ENCODE measurements around the gene ARL5C. TPM values are rescaled to one million over a fixed set of nuclear protein-coding genes. Genes with fewer than 3 reads are reported as not detected.

The ARL5C gene, protein sequence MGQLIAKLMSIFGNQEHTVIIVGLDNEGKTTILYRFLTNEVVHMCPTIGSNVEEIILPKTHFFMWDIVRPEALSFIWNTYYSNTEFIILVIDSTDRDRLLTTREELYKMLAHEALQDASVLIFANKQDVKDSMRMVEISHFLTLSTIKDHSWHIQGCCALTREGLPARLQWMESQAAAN
- total RNA-seq (not detected), polyA plus RNA-seq (not detected)
- long read RNA-seq, donor 1, result 0 reads
- long read RNA-seq, donor 2, result 0 reads
- long read RNA-seq, donor 3, result 0 reads

DNA sequence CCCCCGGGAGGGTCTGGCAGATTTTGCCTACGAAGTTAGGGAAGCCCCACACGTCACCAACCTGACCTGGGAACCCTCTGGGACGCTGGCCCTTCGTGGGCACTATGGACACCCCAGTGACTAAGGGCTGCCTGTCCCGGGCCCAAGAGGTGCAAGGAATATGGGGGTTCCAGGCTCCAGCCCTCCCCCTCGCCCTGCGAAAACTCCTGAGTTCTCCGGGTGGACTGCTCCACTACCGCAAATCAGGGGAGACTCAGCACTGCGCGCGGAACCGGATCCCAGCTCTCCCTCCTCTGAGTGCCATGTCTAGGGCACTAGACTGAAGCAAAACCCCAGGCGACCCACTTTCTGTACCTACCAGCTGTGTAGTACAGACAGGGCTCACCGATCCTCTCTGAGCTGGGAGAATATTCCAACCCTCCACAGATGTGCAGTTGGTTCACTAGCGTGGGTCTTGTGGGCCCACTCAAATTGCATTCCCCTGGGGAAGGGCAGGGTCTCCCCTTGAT lies at the start of gene ARL5C:
Gene ARL5C, minus strand, starts transcription at position 321 of the 509 bp plus-strand sequence. CDS start 401 bp downstream, outside the sequence.
- WGBS, 2 donors, result 55 to 68% methylated on average over 17 of the region's 17 CpGs
- peak within 1 kb of the TSS in 7 of 10 donors; percentile 11 to 63 (median 36) for H3K27ac ChIP-seq
- intact Hi-C loops (cut with DNase I), result loop anchor here in 4 of 10 donors (10.0 kb wide), 2 partner anchors 69 to 79 kb away; no protein-coding TSS in a partner anchor
- ATAC-seq, result no peak
- TF ChIP-seq, protein P1, sequence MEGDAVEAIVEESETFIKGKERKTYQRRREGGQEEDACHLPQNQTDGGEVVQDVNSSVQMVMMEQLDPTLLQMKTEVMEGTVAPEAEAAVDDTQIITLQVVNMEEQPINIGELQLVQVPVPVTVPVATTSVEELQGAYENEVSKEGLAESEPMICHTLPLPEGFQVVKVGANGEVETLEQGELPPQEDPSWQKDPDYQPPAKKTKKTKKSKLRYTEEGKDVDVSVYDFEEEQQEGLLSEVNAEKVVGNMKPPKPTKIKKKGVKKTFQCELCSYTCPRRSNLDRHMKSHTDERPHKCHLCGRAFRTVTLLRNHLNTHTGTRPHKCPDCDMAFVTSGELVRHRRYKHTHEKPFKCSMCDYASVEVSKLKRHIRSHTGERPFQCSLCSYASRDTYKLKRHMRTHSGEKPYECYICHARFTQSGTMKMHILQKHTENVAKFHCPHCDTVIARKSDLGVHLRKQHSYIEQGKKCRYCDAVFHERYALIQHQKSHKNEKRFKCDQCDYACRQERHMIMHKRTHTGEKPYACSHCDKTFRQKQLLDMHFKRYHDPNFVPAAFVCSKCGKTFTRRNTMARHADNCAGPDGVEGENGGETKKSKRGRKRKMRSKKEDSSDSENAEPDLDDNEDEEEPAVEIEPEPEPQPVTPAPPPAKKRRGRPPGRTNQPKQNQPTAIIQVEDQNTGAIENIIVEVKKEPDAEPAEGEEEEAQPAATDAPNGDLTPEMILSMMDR (IDR thresholded peaks at IDR 0.05), result no peak
- H3K36me3 ChIP-seq, result no peaks in the 10 kb centered on the region
- H3K9me3 ChIP-seq, result peaks cover 0 to 4% (median 0%) of the 10 kb centered on the region in 11 donors
- peak within 1 kb of the TSS; percentile 32 to 63 (median 58) for H3K4me3 ChIP-seq
- peaks cover 0 to 46% (median 38%) of the 10 kb centered on the region in 9 donors for H3K4me1 ChIP-seq
- peaks cover 0 to 8% (median 0%) of the 10 kb centered on the region in 7 donors for H3K27me3 ChIP-seq
- DNase-seq, result no peak

DNA sequence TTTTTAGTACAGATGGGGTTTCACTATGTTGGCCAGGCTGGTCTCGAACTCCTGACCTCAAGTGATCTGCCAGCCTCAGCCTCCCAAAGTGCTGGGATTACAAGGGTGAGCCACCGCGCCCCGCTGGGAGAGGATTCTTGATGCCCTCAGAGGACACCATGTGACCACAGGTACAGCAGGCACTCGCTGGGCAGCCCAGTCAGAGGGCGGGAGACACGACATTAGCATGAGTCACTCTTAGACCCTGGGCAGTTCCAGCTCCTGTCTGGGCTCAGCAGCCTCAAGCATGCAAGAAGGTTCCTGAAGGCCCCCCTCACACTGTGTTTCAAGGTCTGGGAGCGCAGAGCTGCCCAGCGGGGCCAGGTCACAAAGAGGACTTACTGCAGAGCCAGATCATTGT lies 47.9 kb upstream of the ARL5C start:
- H3K4me3 ChIP-seq, result no peak overlapping the region
- no peak for DNase-seq
- intact Hi-C loops (cut with DNase I), result no loop called here
- H3K36me3 ChIP-seq, result no peaks in the 10 kb centered on the region
- H3K27me3 ChIP-seq, result peaks cover 0 to 27% (median 7%) of the 10 kb centered on the region in 7 donors
- H3K9me3 ChIP-seq, result no peaks in the 10 kb centered on the region
- 79 to 80% methylated on average over 9 of the region's 9 CpGs for WGBS, 2 donors
- TF ChIP-seq, protein P1 (IDR thresholded peaks at IDR 0.05), result no peak
- H3K4me1 ChIP-seq, result peaks cover 9 to 23% (median 16%) of the 10 kb centered on the region in 9 donors
- no peak for ATAC-seq
- H3K27ac ChIP-seq, result no peak overlapping the region

DNA sequence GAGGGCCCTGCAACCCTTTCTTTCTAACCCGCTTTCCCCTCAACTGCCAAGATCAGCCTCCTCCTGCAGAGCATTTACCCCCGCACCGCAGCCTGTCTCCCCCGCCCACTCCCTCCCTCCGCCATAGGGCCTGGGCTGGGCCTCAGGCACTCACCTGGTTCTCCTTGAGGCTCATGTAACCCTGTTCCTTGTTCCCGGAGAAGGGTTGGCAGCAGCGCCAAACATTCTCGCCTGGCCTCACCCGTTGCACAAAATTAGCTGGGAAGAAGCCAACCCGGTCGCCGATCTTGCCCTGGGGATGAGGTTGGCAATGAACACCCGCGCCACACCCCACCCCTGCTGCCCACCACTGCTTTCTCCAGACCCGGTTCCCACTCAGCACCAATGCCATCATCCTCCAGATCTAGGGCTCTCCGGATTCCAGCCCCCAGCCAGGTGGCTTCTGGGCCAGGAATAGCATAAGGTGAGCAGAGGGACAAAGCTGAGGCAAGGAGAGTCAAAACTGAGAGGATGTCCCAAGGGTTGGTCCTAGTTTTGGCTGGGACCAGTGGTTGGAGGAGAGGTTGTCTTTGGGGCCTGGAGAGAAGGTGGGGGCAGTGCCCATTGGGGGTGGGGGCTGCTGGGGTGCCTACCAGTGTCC lies 47.0 kb upstream of the ARL5C start:
- intact Hi-C loops (cut with DNase I), result no loop called here
- peaks cover 0 to 25% (median 7%) of the 10 kb centered on the region in 7 donors for H3K27me3 ChIP-seq
- TF ChIP-seq, protein P1 (IDR thresholded peaks at IDR 0.05), result no peak
- H3K27ac ChIP-seq, result peak overlapping the region in 1 of 10 donors; percentile 50
- DNase-seq, result peak in 1 of 2 donors; percentile 18
- no peaks in the 10 kb centered on the region for H3K36me3 ChIP-seq
- peaks cover 9 to 24% (median 17%) of the 10 kb centered on the region in 9 donors for H3K4me1 ChIP-seq
- no peaks in the 10 kb centered on the region for H3K9me3 ChIP-seq
- H3K4me3 ChIP-seq, result no peak overlapping the region
- 57 to 61% methylated on average over 16 of the region's 16 CpGs for WGBS, 2 donors
- ATAC-seq, result peak in 2 of 8 donors; percentile 36 to 47

DNA sequence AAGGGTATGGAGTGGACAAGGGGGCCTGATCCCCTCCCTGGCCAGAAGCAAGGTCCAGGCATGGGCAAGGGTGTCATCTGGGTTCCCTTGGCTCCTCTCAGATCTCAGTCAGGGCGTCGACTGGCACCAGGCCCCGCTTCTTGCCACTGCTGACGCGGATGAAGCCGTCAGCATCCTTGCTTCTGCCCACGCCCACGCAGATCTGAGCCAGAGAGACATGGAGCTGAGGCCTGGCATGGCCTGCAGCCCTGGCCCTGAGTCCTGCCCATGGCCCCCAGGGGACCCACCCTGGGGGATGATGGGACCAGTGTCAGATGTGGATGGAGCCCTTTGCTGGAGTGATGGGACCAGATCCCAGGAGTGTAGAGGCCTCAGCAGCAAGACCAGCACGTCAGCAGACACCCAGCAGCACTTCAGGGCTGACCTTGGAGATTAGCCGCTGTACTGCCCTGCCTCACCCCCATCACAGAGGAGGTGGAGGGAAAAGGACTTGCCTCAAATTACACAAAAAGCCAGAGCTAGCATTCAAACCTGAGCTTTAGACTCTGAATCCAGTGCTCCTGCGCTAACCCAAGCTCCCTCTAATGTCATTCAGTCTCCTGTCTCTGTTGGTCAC lies 46.3 kb upstream of the ARL5C start:
- intact Hi-C loops (cut with DNase I), result no loop called here
- peaks cover 9 to 24% (median 18%) of the 10 kb centered on the region in 9 donors for H3K4me1 ChIP-seq
- H3K27ac ChIP-seq, result peak overlapping the region in 1 of 10 donors; percentile 50
- DNase-seq (no peak), ATAC-seq (peak in 3 of 8 donors; percentile 5 to 40 (median 39))
- H3K9me3 ChIP-seq, result no peaks in the 10 kb centered on the region
- TF ChIP-seq, protein P1 (IDR thresholded peaks at IDR 0.05), result no peak
- H3K36me3 ChIP-seq, result no peaks in the 10 kb centered on the region
- 75 to 78% methylated on average over 11 of the region's 11 CpGs for WGBS, 2 donors
- H3K27me3 ChIP-seq, result peaks cover 0 to 19% (median 7%) of the 10 kb centered on the region in 7 donors
- H3K4me3 ChIP-seq, result no peak overlapping the region
